ENCODE results near the gene PIM1. TPM values are rescaled to one million over a fixed set of nuclear protein-coding genes. Genes with fewer than 3 reads are reported as not detected.

The PIM1 gene
- total RNA-seq, 6 experiments from 2014 or later = 3.6 to 6.3 (median 5.1) TPM

DNA sequence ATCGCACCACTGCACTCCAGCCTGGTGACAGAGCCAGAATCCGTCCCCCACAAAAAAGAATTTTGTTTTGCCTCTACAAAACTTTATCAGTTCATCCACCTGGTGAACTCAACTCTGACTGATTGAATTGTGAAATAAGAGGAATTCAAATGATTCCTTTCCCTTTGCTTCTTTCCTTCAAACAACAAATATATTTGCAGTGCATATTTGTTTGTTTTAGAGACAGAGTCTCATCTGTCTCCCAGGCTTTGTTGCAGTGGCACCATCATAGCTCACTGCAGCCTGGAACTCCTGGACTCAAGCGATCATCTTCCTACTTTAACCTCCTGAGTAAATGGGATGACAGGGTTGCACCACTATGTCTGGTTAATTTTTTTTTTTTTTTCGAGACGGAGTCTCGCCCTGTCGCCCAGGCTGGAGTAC is 23.2 kb upstream of the PIM1 start:
- Mint-ChIP-seq H3K4me1 (ENCODE audit: low read depth) (peaks cover 24% of the 10 kb centered on the region), H3K9me3 (no peaks in the 10 kb centered on the region), H3K27ac (no peak overlapping the region), H3K27me3 (ENCODE audit: insufficient read depth) (peaks cover 11% of the 10 kb centered on the region), H3K36me3 (ENCODE audit: low read depth) (no peaks in the 10 kb centered on the region), H3K4me3 (no peak overlapping the region)
- no peak for DNase-seq
- no peak for TF ChIP-seq CTCF (IDR thresholded peaks at IDR 0.05)

- DNase-seq = no peak
Observed at GRCh38 chr6:37149745-37150144, 20.2 kb upstream of the PIM1 start.

GRCh38 chr6:37150314-37150713 is 19.6 kb upstream of the PIM1 start:
- Mint-ChIP-seq H3K27ac (no peak overlapping the region), H3K9me3 (no peaks in the 10 kb centered on the region), H3K4me1 (ENCODE audit: low read depth) (no peaks in the 10 kb centered on the region), H3K36me3 (ENCODE audit: low read depth) (no peaks in the 10 kb centered on the region), H3K4me3 (no peak overlapping the region), H3K27me3 (ENCODE audit: insufficient read depth) (peaks cover 11% of the 10 kb centered on the region)
- DNase-seq = no peak
- no peak for TF ChIP-seq CTCF (IDR thresholded peaks at IDR 0.05)

More at GRCh38 chr6:37149745-37150144, 20.2 kb upstream of the PIM1 start:
- no peak overlapping the region for H3K27ac Mint-ChIP-seq
- no peaks in the 10 kb centered on the region for H3K9me3 Mint-ChIP-seq
- H3K4me3 Mint-ChIP-seq = no peak overlapping the region
- no peak for TF ChIP-seq CTCF (IDR thresholded peaks at IDR 0.05)
- H3K27me3 Mint-ChIP-seq (ENCODE audit: insufficient read depth) = peaks cover 11% of the 10 kb centered on the region
- H3K4me1 Mint-ChIP-seq (ENCODE audit: low read depth) = peaks cover 3% of the 10 kb centered on the region
- no peaks in the 10 kb centered on the region for H3K36me3 Mint-ChIP-seq (ENCODE audit: low read depth)

GRCh38 chr6:37155394-37156312 is 14.3 kb upstream of the PIM1 start:
- TF ChIP-seq CTCF (IDR thresholded peaks at IDR 0.05) = no peak
- peaks cover 4% of the 10 kb centered on the region for H3K4me1 Mint-ChIP-seq (ENCODE audit: low read depth)
- H3K36me3 Mint-ChIP-seq (ENCODE audit: low read depth) = no peaks in the 10 kb centered on the region
- no peak overlapping the region for H3K27ac Mint-ChIP-seq
- H3K9me3 Mint-ChIP-seq = no peaks in the 10 kb centered on the region
- H3K4me3 Mint-ChIP-seq = no peak overlapping the region
- DNase-seq = no peak
- H3K27me3 Mint-ChIP-seq (ENCODE audit: insufficient read depth) = peaks cover 5% of the 10 kb centered on the region

DNA sequence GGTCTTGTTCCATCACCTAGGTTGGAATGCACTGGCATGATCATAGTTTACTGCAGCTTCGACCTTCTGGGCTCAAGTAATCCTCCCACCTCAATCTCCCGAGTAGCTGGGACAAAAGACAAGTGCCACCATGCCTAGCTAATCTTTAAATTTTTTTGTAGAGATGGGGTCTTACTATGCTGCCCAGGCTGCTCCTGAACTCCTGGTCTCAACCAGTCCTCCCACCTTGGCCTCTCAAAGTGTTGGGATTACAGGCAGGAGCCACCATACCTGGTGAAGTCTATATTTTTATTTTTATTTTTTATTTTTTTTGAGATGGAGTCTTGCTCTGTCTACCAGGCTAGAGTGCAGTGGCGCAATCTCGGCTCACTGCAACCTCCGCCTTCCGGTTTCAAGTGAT is 11.4 kb upstream of the PIM1 start:
- no peak overlapping the region for H3K4me3 Mint-ChIP-seq
- no peaks in the 10 kb centered on the region for H3K9me3 Mint-ChIP-seq
- no peak for DNase-seq
- no peak for TF ChIP-seq CTCF (IDR thresholded peaks at IDR 0.05)
- peaks cover 13% of the 10 kb centered on the region for H3K4me1 Mint-ChIP-seq (ENCODE audit: low read depth)
- peaks cover 3% of the 10 kb centered on the region; the same call in 1 of the 2 replicates for H3K27me3 Mint-ChIP-seq (ENCODE audit: insufficient read depth)
- no peaks in the 10 kb centered on the region for H3K36me3 Mint-ChIP-seq (ENCODE audit: low read depth)
- no peak overlapping the region for H3K27ac Mint-ChIP-seq
